GM18502 (cell line): ENCODE data around the gene CRB3.

ENCODE experiments used
- ATAC-seq: cut with Tn5 transposase; IDR thresholded peaks from one replicate; pipeline ENCODE4 v1.9.1; 2021; ENCODE audit warnings: mild to moderate bottlenecking; ENCODE audit not compliant: unreplicated experiment, poor library complexity

CRB3 gene

GRCh38 chr19:6465006-6465405, 935 bp downstream of the CRB3 start:
- no peak for ATAC-seq

DNA sequence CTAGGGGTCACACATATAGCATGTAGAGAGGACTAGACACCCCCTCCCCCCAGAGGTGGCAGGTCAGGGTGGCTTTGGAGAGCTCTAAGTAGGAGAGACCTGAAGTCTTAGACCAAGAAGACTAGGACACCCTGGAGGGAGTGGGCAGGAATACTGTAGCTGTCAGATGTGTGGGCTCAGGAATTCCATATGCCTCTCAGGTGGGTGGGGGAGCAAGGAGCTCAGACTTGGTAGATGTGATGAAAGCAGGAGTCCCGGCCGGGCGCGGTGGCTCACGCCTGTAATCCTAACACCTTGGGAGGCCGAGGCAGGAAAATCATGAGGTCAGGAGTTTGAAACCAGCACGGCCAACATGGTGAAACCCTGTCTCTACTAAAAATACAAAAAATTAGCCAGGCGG, 1.6 kb downstream of the CRB3 start:
- ATAC-seq = no peak

DNA sequence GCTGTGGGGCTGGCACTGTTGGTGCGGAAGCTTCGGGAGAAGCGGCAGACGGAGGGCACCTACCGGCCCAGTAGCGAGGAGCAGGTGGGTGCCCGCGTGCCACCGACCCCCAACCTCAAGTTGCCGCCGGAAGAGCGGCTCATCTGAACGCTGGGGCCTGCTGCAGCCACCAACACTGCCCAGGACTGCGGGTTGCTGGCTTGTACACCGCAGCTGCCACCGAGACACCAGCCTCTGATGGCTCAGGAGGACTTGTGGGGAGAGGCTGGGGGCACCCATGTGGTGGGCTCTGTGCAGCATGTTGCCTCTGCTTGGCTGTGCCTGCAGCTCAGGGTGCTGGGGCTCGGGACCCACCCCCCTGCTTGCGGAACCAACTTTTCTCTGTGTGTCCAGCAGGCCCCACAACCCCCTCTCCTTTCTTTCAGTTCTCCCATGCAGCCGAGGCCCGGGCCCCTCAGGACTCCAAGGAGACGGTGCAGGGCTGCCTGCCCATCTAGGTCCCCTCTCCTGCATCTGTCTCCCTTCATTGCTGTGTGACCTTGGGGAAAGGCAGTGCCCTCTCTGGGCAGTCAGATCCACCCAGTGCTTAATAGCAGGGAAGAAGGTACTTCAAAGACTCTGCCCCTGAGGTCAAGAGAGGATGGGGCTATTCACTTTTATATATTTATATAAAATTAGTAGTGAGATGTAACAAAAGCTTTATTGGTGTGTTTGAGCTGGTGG, 2.6 kb downstream of the CRB3 start:
- no peak for ATAC-seq

DNA sequence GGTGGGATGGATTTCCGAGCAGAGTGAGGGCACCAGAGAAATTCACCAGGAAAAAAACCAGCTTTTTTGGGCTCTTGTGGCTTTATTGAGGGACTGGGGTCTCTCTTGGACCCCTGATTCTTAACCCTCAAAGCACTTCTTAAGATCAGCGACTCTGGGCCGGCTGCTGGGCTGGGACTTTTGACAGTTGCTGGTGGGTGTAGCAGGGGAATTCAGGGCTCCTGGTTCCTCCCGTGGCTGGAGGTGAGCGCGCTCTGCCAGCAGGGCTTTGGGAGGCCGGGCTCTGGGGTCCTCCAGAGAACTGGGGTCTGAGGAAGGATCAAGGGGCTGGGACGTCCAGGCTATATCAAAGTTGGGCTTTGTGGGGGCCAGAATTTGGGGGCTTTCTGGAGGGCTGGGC, 3.3 kb downstream of the CRB3 start:
- no peak for ATAC-seq

- ATAC-seq = no peak
Measured at GRCh38 chr19:6470173-6470572, 6.1 kb downstream of the CRB3 start.

DNA sequence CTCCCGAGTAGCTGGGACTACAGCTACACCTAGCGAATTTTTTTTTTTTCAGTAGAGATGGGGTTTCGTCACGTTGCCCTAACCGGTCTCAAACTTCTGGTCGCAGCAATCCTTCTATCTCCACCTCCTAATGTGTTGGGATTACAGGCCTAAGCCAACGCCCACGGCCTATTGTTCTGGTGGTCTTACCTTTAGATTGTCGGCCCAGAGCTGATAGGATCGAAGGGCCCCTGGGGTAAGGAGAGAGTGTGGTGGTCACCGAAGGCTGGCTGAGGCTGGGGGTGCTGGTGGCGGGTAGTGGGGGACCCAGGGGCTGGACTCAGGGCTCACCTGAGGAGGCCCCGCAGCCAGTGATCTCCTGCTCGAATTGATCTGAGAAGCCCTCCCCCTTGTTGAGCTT, 7.0 kb downstream of the CRB3 start:
- no peak for ATAC-seq

DNA sequence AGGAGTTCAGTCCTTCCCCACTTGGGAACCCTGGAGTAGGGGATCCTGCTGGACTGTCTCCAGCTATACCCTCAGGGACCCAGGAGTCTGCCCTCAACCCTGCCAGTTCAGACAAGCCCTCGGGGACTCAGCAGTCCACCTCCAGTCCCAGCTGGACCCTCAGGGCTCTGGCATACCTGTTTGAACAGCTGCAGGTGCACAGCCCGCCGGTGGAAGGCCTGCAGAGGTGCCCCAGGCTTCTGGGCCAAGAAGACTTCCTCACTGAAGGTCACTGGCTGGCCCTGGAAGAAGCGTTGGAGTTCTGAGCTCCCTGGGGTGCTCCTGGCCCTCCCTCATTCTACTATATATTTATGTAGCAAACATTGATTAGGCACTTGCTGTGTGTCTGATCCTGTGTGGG, 8.6 kb downstream of the CRB3 start:
- no peak for ATAC-seq

DNA sequence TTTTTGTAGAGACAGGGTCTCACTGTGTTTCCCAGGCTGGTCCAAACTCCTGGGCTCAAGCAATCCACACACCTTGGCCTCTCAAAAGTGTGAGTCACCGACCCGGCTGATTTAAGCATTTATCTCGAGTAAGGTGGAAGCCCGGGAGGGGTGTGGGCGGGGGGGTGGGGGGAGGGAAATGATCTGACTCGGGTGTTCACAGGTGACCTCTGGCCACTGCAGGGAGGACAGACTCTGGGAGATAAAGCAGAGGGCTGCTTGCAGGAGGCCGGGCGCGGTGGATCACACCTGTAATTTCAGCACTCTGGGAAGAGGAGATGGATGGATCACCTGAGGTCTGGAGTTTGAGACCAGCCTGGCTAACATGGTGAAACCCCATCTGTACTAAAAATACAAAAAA, 9.6 kb downstream of the CRB3 start:
- no peak for ATAC-seq

GRCh38 chr19:6475321-6476108, 11.4 kb downstream of the CRB3 start:
- no peak for ATAC-seq

DNA sequence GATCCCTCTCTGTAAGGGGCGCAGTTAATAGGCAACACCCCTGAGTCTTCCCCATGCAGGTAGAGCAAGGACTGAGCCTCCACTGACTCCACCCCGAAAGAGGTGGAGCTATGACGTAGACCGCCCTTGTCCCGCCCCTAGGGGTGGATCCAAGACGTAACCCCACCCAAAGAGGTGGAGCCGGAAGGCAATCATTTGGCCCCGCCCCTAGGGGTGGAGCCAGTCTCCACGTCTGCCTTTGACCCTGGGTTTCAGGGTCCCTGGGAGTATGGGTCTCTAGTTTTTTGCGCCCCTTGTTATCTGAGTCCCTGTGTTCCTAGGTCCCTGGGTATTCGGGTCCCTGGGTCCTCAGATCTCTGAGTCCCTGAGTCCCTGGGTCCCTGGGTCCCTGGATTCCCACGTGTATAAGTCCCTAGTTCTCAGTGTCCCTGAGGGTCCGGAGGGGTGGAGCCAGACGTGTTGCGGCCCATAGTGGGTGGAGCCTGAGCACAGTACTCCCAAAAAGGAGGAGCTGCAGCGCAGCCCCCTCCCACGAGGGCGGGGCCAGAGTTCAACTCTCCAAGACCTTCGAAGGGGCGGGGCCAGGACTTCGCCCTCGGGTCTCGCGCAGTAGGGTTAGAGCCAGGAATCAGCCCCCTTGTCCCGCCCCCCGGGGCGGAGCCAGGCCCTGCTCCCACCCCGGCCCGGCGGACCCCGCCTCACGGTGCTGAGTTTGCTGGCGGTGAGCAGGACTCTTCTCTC, 12.3 kb downstream of the CRB3 start:
- no peak for ATAC-seq

DNA sequence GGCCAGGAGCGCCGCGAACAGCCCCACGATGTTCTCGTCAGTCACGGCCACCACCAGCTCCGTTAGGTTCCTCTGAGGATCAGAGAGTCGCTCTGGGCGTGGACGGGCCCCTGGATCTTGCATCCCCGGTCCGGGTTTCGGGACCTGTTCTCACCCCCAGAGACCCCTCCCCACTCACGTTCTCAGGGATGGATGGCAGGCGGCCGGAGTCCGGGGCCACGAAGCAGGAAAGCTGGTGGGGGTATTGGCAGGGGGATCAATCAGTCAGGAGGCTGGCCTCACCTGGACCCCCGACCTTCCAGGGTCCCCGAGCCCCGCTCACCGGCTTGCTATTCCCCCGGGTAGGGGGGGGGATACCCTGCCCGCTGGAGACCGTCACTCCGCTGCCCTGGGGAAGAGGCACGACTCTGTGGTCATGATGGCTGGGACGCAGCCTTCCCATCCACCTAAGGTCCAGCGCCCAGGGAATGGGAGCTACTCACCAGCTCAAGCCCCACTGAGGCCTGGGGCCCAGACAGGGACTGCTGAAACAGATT, 12.9 kb downstream of the CRB3 start:
- ATAC-seq = no peak

DNA sequence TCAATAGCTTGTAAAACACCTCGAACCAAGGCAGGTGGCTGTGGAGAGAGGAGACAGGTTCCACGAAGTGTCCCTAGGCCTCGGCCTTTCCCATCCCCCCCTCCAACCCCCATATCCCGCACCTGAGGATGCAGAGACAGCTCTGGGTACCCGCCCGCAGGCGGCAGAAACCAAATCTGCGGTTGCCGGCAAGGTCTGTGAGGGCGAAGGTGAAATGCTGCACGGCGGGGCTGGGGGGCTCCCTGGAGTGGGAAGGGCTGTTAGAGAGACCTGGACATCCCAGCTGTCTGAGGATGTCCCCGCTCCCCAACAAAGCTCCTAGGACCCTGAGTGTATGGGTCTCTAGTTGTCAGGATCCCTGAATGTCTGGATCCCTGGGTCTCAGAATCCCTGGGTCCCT, 14.7 kb downstream of the CRB3 start:
- no peak for ATAC-seq

DNA sequence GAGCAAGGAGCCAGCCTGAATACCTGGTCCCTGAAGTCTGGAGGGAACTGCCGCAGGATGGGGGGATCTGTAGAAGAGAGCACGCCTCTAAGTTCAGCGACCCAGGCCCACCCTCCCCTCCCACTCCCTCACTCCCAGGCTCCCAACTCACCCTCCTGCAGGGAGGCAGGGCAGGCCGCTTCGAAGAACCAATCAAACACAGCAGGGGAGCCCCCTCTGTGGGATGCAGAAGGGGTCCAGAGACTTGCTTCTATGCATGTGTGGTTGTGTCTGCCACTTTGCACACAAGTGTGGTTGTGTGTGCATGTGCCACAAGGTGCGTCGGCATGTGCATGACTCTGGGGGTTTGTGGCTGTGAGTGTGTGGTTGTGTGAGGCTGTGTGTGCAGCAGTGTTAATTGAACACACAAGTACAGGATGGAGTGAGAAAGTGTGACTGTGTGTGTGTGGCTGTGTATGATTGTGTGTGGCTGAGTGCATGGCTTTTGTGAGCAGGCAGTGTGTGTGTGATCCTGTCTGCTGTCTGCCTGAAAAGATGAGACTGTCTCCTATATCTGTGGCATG, 15.8 kb downstream of the CRB3 start:
- ATAC-seq = no peak

DNA sequence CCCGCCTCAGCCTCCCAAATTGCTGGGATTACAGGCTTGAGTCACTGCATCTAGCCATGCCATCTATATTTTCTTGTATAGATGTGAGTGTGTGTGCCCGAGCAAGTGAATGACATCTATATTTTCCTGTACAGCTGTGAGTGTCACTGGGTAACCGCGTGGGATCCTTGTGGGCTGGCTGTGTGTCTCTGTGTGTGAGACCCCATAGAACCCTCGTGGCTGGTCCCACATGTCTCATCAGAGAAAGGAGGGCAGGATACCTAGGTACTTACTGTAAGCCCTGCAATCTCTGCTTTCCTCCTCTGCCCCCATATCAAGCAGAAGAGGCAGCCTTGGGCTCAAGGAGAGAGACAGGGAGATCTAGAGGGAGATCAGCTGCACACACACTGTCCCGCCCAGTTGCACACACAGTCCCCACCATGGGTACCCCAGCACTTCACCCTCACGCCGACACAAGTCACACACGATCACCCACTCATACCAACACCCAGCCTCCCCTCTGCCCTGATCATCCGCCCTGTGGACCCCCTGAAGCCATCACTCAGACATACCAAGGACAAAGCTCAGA, 16.9 kb downstream of the CRB3 start:
- ATAC-seq = no peak

GRCh38 chr19:6481541-6482342, 17.7 kb downstream of the CRB3 start, which contains the start of gene DENND1C:
DENND1C (minus strand) TSS chr19:6481787; CDS start chr19:6481695, 92 bp downstream.
- ATAC-seq = peak; percentile 66

DNA sequence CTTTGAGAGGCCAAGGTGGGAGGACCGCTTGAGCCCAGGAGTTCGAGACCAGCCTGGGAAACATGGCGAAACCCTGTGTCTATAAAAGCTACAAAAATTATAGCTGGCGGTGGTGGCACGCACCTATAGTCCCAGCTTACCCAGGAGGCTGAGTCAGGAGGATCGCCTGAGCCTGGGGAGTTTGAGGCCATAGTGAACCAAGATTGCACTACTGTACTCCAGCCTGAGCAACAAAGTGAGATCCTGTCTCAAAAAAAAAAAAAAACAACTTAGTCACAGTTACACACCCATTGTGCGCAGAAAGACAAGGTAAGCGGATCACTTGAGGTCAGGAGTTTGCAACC, 18.2 kb downstream of the CRB3 start:
- no peak for ATAC-seq

- no peak for ATAC-seq
Measured at GRCh38 chr19:6483235-6483634, 19.2 kb downstream of the CRB3 start.

- ATAC-seq = no peak
Measured at GRCh38 chr19:6484230-6484629, 20.2 kb downstream of the CRB3 start.

DNA sequence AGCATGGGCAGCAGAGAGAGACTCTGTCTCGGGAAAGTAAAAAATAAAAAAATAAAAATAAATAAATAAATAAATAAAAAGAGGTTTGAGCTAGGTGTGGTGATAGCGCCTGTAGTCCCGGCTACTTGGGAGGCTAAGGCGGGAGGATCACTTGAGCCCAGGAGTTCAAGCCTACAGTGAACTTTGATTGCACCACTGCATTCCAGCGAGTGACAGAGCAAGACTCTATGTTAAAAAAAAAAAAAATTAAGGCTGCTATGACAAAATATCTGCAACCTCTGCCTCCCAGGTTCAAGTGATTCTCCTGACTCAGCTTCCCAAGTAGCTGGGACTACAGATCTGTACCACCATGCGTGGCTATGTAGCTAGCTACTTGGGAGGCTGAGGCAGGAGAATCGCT, 20.8 kb downstream of the CRB3 start:
- ATAC-seq = no peak
